Keratinocyte (primary cell): Measurements from ENCODE around the gene ZNF292. TPM values are rescaled to one million over a fixed set of nuclear protein-coding genes. Genes with fewer than 3 reads are reported as not detected.
"Not testable (repeated sequence)": the region's sequence is repeated elsewhere in the genome, so short reads cannot be mapped to it uniquely, and the experiment has no call there.

ENCODE experiments used
- DNase-seq: peaks from one replicate; pipeline ENCODE4 v3.0.0-alpha.2; 2011; ENCODE audit warnings: low read depth, missing footprints, low spot score
- FAIRE-seq: peaks from 2 replicates; lab custom pipeline; 2011; peaks lifted over from hg19 to GRCh38; lab: Jason Lieb, UNC
- H2AFZ ChIP-seq: 2 replicates; pipeline ENCODE4 v1.6.0; 2012; ENCODE audit warnings: low read length, control low read depth, inconsistent platforms; ENCODE audit not compliant: control insufficient read depth
- H3K27ac ChIP-seq: 2 replicates; pipeline ENCODE4 v1.5.1; 2011; ENCODE audit warnings: low read length; ENCODE audit not compliant: control insufficient read depth, insufficient read depth
- H3K27me3 ChIP-seq: 3 replicates; pipeline ENCODE4 v1.6.0; 2011; ENCODE audit warnings: low read length; ENCODE audit not compliant: control insufficient read depth, insufficient read depth; ENCODE audit errors: extremely low read depth
- H3K36me3 ChIP-seq, 2 experiments: 2 replicates in 1 of 2; 3 replicates in 1 of 2; pipeline ENCODE4 v1.5.1; 2011; ENCODE audit warnings: low read length in 2 of 2, mild to moderate bottlenecking in 1 of 2; ENCODE audit not compliant: control insufficient read depth in 2 of 2, insufficient read depth in 2 of 2; ENCODE audit errors: extremely low read depth in 1 of 2
- H3K4me1 ChIP-seq: 3 replicates; pipeline ENCODE4 v1.5.1; 2011; ENCODE audit warnings: low read length; ENCODE audit not compliant: control insufficient read depth, insufficient read depth; ENCODE audit errors: extremely low read depth
- H3K4me2 ChIP-seq: 3 replicates; pipeline ENCODE4 v1.6.0; 2011; ENCODE audit warnings: low read depth, low read length; ENCODE audit not compliant: control insufficient read depth, insufficient read depth; ENCODE audit errors: extremely low read depth
- H3K4me3 ChIP-seq, 3 experiments: fragments of 200-600 bp in 1 of 3; sonication (generic) in 1 of 3; 2 replicates in 2 of 3; 3 replicates in 1 of 3; pipeline ENCODE4 v1.5.1; 2011 to 2016; ENCODE audit warnings: low read length in 3 of 3, mild to moderate bottlenecking in 3 of 3, control low read depth in 2 of 3, inconsistent platforms in 1 of 3, low read depth in 1 of 3, mixed read lengths in 1 of 3, mixed run types in 1 of 3, moderate library complexity in 1 of 3; ENCODE audit not compliant: control insufficient read depth in 2 of 3, insufficient read depth in 2 of 3; ENCODE audit errors: extremely low read depth in 1 of 3
- H3K79me2 ChIP-seq: 2 replicates; pipeline ENCODE4 v1.6.0; 2012; ENCODE audit warnings: low read length; ENCODE audit not compliant: control insufficient read depth, insufficient read depth
- H3K9ac ChIP-seq: 3 replicates; pipeline ENCODE4 v1.6.0; 2011; ENCODE audit warnings: low read length; ENCODE audit not compliant: control insufficient read depth, insufficient read depth; ENCODE audit errors: extremely low read depth
- H3K9me1 ChIP-seq: 3 replicates; pipeline ENCODE4 v1.6.0; 2011; ENCODE audit warnings: low read length; ENCODE audit not compliant: control insufficient read depth, insufficient read depth; ENCODE audit errors: extremely low read depth
- H3K9me3 ChIP-seq: 2 replicates; pipeline ENCODE4 v1.5.1; 2012; ENCODE audit warnings: low read depth, low read length; ENCODE audit not compliant: control insufficient read depth
- H4K20me1 ChIP-seq: 3 replicates; pipeline ENCODE4 v1.6.0; 2011; ENCODE audit warnings: low read length; ENCODE audit not compliant: control insufficient read depth, insufficient read depth; ENCODE audit errors: extremely low read depth
- CTCF ChIP-seq, 3 experiments: IDR thresholded peaks in 1 of 3; conservative IDR thresholded peaks in 1 of 3; optimal IDR thresholded peaks in 1 of 3; 2 replicates in 2 of 3; 3 replicates in 1 of 3; pipeline versions ENCODE3 to v1.5.1; 2011; ENCODE audit warnings: low read length in 3 of 3, mild to moderate bottlenecking in 3 of 3, moderate library complexity in 2 of 3, control low read depth in 1 of 3, inconsistent platforms in 1 of 3; ENCODE audit not compliant: insufficient read depth in 2 of 3; ENCODE audit errors: extremely low read depth in 1 of 3
- EZH2 ChIP-seq: IDR thresholded peaks from one replicate; pipeline ENCODE4 v1.6.1; 2012; ENCODE audit warnings: inconsistent platforms, mild to moderate bottlenecking, low read length, moderate library complexity
- dilution Hi-C: fragments of 300-500 bp; cut with MboI; formaldehyde crosslinking; loops from one replicate; pipeline ENCODE4 v1.7.0; 2020; ENCODE audit warnings: low sequenced_read_pairs; ENCODE audit not compliant: extremely low pct_ligation_motif_present
- polyA plus RNA-seq, 5 experiments: library from polyadenylated mRNA; depleted of rRNA in 3 of 5; stranded (reverse) in 3 of 5; stranded (forward) in 1 of 5; unstranded in 1 of 5; fragments of >200 nt; gene quantifications; 1 replicate in 1 of 5; 2 replicates in 3 of 5; 3 replicates in 1 of 5; pipeline versions ENCODE4 v1.2.1 to v1.2.3, GENCODE V29; 2011 to 2012; ENCODE audit warnings: missing spikeins in 2 of 5, low read depth in 1 of 5, low replicate concordance in 1 of 5

The ZNF292 gene
- polyA plus RNA-seq, 1 donor (not counting 4 experiments of a cell fraction or from before 2014, with no cell fraction given), result 8.4 TPM

DNA sequence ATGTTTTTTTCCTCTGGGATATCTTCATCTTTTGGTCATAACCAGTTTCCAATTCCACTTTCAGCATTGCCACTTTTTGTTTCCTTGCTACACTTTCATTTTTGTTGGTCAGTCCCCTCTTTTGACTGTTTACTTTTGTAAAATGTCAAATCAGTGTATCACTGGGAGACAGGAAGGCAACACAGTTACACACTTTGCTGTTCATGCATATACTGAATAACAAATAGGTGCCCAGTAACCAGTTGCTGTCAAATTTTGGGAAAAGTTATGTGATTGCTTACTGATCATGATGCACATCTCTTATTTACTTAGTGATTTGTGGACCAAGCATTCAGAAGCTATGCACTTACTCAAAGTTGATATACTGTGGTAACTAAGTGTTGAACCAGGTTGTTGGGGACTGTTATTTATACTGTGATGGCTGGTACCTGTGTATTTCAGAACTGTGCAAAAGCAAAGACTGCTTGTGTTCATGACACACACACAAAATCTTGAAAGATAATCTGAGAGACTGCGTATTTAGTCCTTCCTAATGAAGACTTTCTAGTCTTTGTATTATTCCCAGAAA lies 41.0 kb downstream of the ZNF292 start:
- H3K9ac ChIP-seq, result no peak overlapping the region
- H3K27me3 ChIP-seq, result no peaks in the 10 kb centered on the region
- no peak overlapping the region for H2AFZ ChIP-seq
- no peaks in the 10 kb centered on the region for H3K4me1 ChIP-seq
- H3K36me3 ChIP-seq, result no peaks in the 10 kb centered on the region
- H3K4me2 ChIP-seq, result no peak overlapping the region
- FAIRE-seq (no peak), DNase-seq (no peak)
- dilution Hi-C loops, result no loop called here
- TF ChIP-seq EZH2 (no peak), CTCF (optimal IDR thresholded peaks at IDR 0.05 in 1 of 3, IDR thresholded peaks at IDR 0.05 in 1 of 3, conservative IDR thresholded peaks at IDR 0.05 in 1 of 3; ENCODE audit: extremely low read depth in 1 of 3, insufficient read depth in 2 of 3, low read length in 3 of 3) (no peak)
- H4K20me1 ChIP-seq, result no peaks in the 10 kb centered on the region
- H3K9me3 ChIP-seq, result no peaks in the 10 kb centered on the region
- H3K27ac ChIP-seq, result no peak overlapping the region
- peaks cover 46% of the 10 kb centered on the region for H3K79me2 ChIP-seq
- H3K9me1 ChIP-seq, result no peaks in the 10 kb centered on the region
- H3K4me3 ChIP-seq, result no peak overlapping the region

DNA sequence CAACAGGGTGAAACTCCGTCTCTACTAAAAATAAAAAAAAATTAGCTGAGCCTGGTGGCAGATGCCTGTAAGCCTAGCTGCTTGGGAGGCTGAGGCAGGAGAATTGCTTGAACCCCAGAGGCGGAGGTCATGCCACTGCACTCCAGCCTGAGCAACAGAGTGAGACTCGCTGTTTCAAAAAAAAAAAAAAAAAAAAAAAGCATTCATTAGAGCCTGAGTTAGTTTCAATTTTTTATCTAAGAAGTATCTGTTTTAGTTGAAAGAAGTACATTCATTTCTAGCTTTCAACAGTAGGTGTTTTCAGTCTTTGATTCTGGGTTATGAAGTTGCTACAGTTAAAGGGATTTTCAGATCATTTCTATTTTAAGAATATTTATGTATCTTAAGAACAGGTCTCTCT lies 42.2 kb downstream of the ZNF292 start:
- no peaks in the 10 kb centered on the region for H3K27me3 ChIP-seq
- TF ChIP-seq EZH2 (no peak), CTCF (optimal IDR thresholded peaks at IDR 0.05 in 1 of 3, IDR thresholded peaks at IDR 0.05 in 1 of 3, conservative IDR thresholded peaks at IDR 0.05 in 1 of 3; ENCODE audit: extremely low read depth in 1 of 3, insufficient read depth in 2 of 3, low read length in 3 of 3) (no peak)
- H3K4me1 ChIP-seq, result no peaks in the 10 kb centered on the region
- H2AFZ ChIP-seq, result no peak overlapping the region
- no peaks in the 10 kb centered on the region for H3K36me3 ChIP-seq
- no peaks in the 10 kb centered on the region for H3K9me3 ChIP-seq
- H3K9me1 ChIP-seq, result no peaks in the 10 kb centered on the region
- no peak for DNase-seq
- H3K4me2 ChIP-seq, result no peak overlapping the region
- H3K79me2 ChIP-seq, result peaks cover 41% of the 10 kb centered on the region
- dilution Hi-C loops, result no loop called here
- no peak overlapping the region for H3K4me3 ChIP-seq
- H4K20me1 ChIP-seq, result no peaks in the 10 kb centered on the region
- H3K27ac ChIP-seq, result no peak overlapping the region
- no peak overlapping the region for H3K9ac ChIP-seq
- FAIRE-seq, result no peak

DNA sequence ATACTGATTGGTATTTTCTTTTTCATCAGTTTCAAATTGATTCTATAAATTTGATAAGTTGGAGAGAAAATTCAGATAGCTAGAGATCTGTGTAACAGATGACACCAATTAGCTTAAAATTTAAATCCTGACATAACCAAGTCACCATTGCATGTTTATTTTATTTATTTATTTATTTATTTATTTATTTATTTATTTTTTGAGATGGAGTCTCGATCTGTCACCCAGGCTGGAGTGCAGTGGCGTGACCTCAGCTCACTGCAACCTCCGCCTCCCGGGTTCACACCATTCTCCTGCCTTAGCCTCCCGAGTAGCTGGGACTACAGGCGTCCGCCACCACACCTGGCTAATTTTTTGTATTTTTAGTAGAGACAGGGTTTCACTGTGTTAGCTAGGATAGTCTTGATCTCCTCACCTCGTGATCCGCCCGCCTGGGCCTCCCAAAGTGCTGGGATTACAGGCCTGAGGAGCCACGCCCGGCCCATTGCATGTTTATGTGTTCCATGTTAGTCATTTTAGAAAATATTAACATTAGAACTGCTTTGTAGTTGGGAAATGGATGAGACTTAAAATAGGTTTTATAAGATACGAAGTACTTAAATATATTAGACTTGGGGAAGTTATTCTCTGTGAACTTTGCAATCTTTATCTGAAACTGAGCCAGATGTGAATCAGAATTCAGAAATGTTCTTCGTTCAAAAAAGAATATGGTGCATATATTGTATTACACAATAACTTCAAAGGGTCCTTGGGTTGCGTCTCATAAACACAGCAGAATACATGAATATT lies 42.9 kb downstream of the ZNF292 start:
- H3K79me2 ChIP-seq, result peaks cover 39% of the 10 kb centered on the region
- FAIRE-seq, dilution Hi-C loops: not testable (repeated sequence)

More for the DNA sequence above, 42.9 kb downstream of the ZNF292 start:
- not testable (repeated sequence) for H3K9me1 ChIP-seq, H3K4me3 ChIP-seq, H4K20me1 ChIP-seq, H3K9me3 ChIP-seq, H3K4me2 ChIP-seq, H3K9ac ChIP-seq, DNase-seq, H2AFZ ChIP-seq, H3K36me3 ChIP-seq, H3K4me1 ChIP-seq, H3K27me3 ChIP-seq, H3K27ac ChIP-seq
